BLaER1 (cell line): ENCODE data around the gene CAPN12.

ENCODE experiments used
- H3K27ac ChIP-seq: shearing (Covaris generic); formaldehyde crosslinking; 2 replicates; pipeline ENCODE4 v1.8.1; 2022
- H3K27me3 ChIP-seq: shearing (Covaris generic); formaldehyde crosslinking; 2 replicates; pipeline ENCODE4 v1.8.1; 2022
- H3K36me3 ChIP-seq: shearing (Covaris generic); formaldehyde crosslinking; 2 replicates; pipeline ENCODE4 v1.8.1; 2022
- H3K4me1 ChIP-seq: shearing (Covaris generic); formaldehyde crosslinking; 2 replicates; pipeline ENCODE4 v1.8.1; 2022
- H3K4me2 ChIP-seq: shearing (Covaris generic); formaldehyde crosslinking; 2 replicates; pipeline ENCODE4 v1.8.1; 2022
- H3K4me3 ChIP-seq: shearing (Covaris generic); formaldehyde crosslinking; 2 replicates; pipeline ENCODE4 v1.8.1; 2022
- H3K9ac ChIP-seq: shearing (Covaris generic); formaldehyde crosslinking; 2 replicates; pipeline ENCODE4 v1.8.1; 2022
- H3K9me3 ChIP-seq: shearing (Covaris generic); formaldehyde crosslinking; 2 replicates; pipeline ENCODE4 v1.8.1; 2022
- H4K20me1 ChIP-seq: shearing (Covaris generic); formaldehyde crosslinking; 2 replicates; pipeline ENCODE4 v1.8.1; 2022
- Cebpa-rat ChIP-seq: shearing (Covaris generic); IDR thresholded peaks from 2 replicates; pipeline ENCODE4 v1.8.1; 2022

The CAPN12 gene

GRCh38 chr19:38692458-38693379 is 51.6 kb downstream of the CAPN12 start:
- no peak for TF ChIP-seq Cebpa-rat

GRCh38 chr19:38691938-38692457 is 52.3 kb downstream of the CAPN12 start:
- H3K9ac ChIP-seq: peak overlapping the region; percentile 69
- peaks cover 98% of the 10 kb centered on the region for H3K4me1 ChIP-seq

More at GRCh38 chr19:38692458-38693379, 51.6 kb downstream of the CAPN12 start:
- Histone ChIP-seq H3K4me2 (peak overlapping the region; percentile 86), H3K4me1 (peaks cover 98% of the 10 kb centered on the region), H3K27ac (peak overlapping the region; percentile 77), H3K27me3 (no peaks in the 10 kb centered on the region), H3K36me3 (peaks cover 36% of the 10 kb centered on the region), H3K4me3 (peak overlapping the region; percentile 42), H3K9ac (peak overlapping the region; percentile 69), H3K9me3 (no peaks in the 10 kb centered on the region), H4K20me1 (peaks cover 58% of the 10 kb centered on the region)

GRCh38 chr19:38690832-38691231 is 53.4 kb downstream of the CAPN12 start:
- Histone ChIP-seq H3K4me1 (peaks cover 98% of the 10 kb centered on the region), H4K20me1 (peaks cover 54% of the 10 kb centered on the region), H3K36me3 (peaks cover 17% of the 10 kb centered on the region), H3K27me3 (no peaks in the 10 kb centered on the region), H3K9ac (no peak overlapping the region), H3K9me3 (no peaks in the 10 kb centered on the region), H3K4me3 (no peak overlapping the region), H3K27ac (0 out of 2 replicates have a peak overlapping the region, but pooled peaks have one; percentile 32), H3K4me2 (peak overlapping the region; percentile 86)
- TF ChIP-seq Cebpa-rat: no peak

More at GRCh38 chr19:38691938-38692457, 52.3 kb downstream of the CAPN12 start:
- Histone ChIP-seq H3K4me2 (peak overlapping the region; percentile 86), H3K4me3 (peak overlapping the region; percentile 42; the same call in 1 of the 2 replicates), H3K27ac (peak overlapping the region; percentile 77), H4K20me1 (peaks cover 57% of the 10 kb centered on the region), H3K9me3 (no peaks in the 10 kb centered on the region), H3K27me3 (no peaks in the 10 kb centered on the region), H3K36me3 (peaks cover 29% of the 10 kb centered on the region)
- TF ChIP-seq Cebpa-rat: no peak

GRCh38 chr19:38690146-38690545 is 54.1 kb downstream of the CAPN12 start:
- TF ChIP-seq Cebpa-rat: no peak
- no peak overlapping the region for H3K4me3 ChIP-seq
- no peaks in the 10 kb centered on the region for H3K9me3 ChIP-seq
- H3K36me3 ChIP-seq: peaks cover 12% of the 10 kb centered on the region
- peak overlapping the region; percentile 86 for H3K4me2 ChIP-seq
- no peak overlapping the region for H3K27ac ChIP-seq
- H3K27me3 ChIP-seq: no peaks in the 10 kb centered on the region
- H3K9ac ChIP-seq: no peak overlapping the region
- peaks cover 98% of the 10 kb centered on the region for H3K4me1 ChIP-seq
- H4K20me1 ChIP-seq: peaks cover 52% of the 10 kb centered on the region

GRCh38 chr19:38687837-38688378 is 56.4 kb downstream of the CAPN12 start:
- Histone ChIP-seq H3K4me2 (peak overlapping the region; percentile 89), H3K4me1 (peaks cover 98% of the 10 kb centered on the region)
- TF ChIP-seq Cebpa-rat: no peak

GRCh38 chr19:38686530-38686888 is 57.8 kb downstream of the CAPN12 start:
- peaks cover 23% of the 10 kb centered on the region for H3K36me3 ChIP-seq
- H3K27ac ChIP-seq: peak overlapping the region; percentile 74
- H3K4me3 ChIP-seq: peak overlapping the region; percentile 21
- H3K9ac ChIP-seq: peak overlapping the region; percentile 69; the same call in 1 of the 2 replicates
- H3K4me2 ChIP-seq: peak overlapping the region; percentile 89
- peaks cover 94% of the 10 kb centered on the region for H3K4me1 ChIP-seq
- no peaks in the 10 kb centered on the region for H3K27me3 ChIP-seq
- peaks cover 49% of the 10 kb centered on the region for H4K20me1 ChIP-seq
- TF ChIP-seq Cebpa-rat: no peak
- no peaks in the 10 kb centered on the region for H3K9me3 ChIP-seq

More at GRCh38 chr19:38687837-38688378, 56.4 kb downstream of the CAPN12 start:
- Histone ChIP-seq H4K20me1 (peaks cover 49% of the 10 kb centered on the region), H3K27ac (no peak overlapping the region), H3K9ac (no peak overlapping the region), H3K27me3 (no peaks in the 10 kb centered on the region), H3K4me3 (no peak overlapping the region), H3K9me3 (no peaks in the 10 kb centered on the region), H3K36me3 (peaks cover 12% of the 10 kb centered on the region)

- peaks cover 52% of the 10 kb centered on the region for H4K20me1 ChIP-seq
- peaks cover 28% of the 10 kb centered on the region for H3K36me3 ChIP-seq
- H3K27me3 ChIP-seq: no peaks in the 10 kb centered on the region
- peaks cover 94% of the 10 kb centered on the region for H3K4me1 ChIP-seq
- H3K9me3 ChIP-seq: no peaks in the 10 kb centered on the region
- peak overlapping the region; percentile 21 for H3K4me3 ChIP-seq
- H3K9ac ChIP-seq: peak overlapping the region; percentile 69
- peak overlapping the region; percentile 74 for H3K27ac ChIP-seq
- no peak for TF ChIP-seq Cebpa-rat
- H3K4me2 ChIP-seq: peak overlapping the region; percentile 89
These were observed 58.4 kb downstream of the CAPN12 start for GRCh38 chr19:38685666-38686529.

- Histone ChIP-seq H3K27ac (peak overlapping the region; percentile 74), H3K9ac (peak overlapping the region; percentile 69), H3K4me3 (0 out of 2 replicates have a peak overlapping the region, but pooled peaks have one; percentile 2), H4K20me1 (peaks cover 58% of the 10 kb centered on the region), H3K9me3 (no peaks in the 10 kb centered on the region), H3K4me1 (peaks cover 94% of the 10 kb centered on the region), H3K4me2 (peak overlapping the region; percentile 89), H3K36me3 (peaks cover 26% of the 10 kb centered on the region), H3K27me3 (no peaks in the 10 kb centered on the region)
- no peak for TF ChIP-seq Cebpa-rat
These were observed 59.2 kb downstream of the CAPN12 start for GRCh38 chr19:38684862-38685665.
